HFFc6 (cell line): ENCODE measurements around the gene KIF17. TPM values are rescaled to one million over a fixed set of nuclear protein-coding genes. Genes with fewer than 3 reads are reported as not detected.

Experiments used
- DNase-seq: peaks from one replicate; pipeline ENCODE4 v3.0.0-alpha.2; 2018
- H3K27ac Mint-ChIP-seq: 2 replicates; pipeline ENCODE4 v1.8.0; 2020; ENCODE audit warnings: mild to moderate bottlenecking, mixed read lengths
- H3K27me3 Mint-ChIP-seq: 2 replicates; pipeline ENCODE4 v1.8.0; 2021; ENCODE audit warnings: mild to moderate bottlenecking, moderate library complexity, mixed read lengths; ENCODE audit not compliant: insufficient read depth
- H3K36me3 Mint-ChIP-seq: 2 replicates; pipeline ENCODE4 v1.8.0; 2021; ENCODE audit warnings: low read depth, mixed read lengths
- H3K4me1 Mint-ChIP-seq: 2 replicates; pipeline ENCODE4 v1.8.0; 2020; ENCODE audit warnings: low read depth, mixed read lengths
- H3K4me3 Mint-ChIP-seq: 2 replicates; pipeline ENCODE4 v1.8.0; 2020; ENCODE audit warnings: mild to moderate bottlenecking, moderate library complexity, mixed read lengths
- H3K9me3 Mint-ChIP-seq: 2 replicates; pipeline ENCODE4 v1.8.0; 2020; ENCODE audit warnings: mild to moderate bottlenecking, mixed read lengths
- total RNA-seq, 6 experiments: library from RNA; stranded (reverse); fragmentation: NEBNext Ultra II Directional; extraction: Animal tissue kit (Norgen Biotek cat#: 25700); gene quantifications; 2 replicates in 1 of 6; 3 replicates in 5 of 6; pipeline ENCODE4 v1.2.3, GENCODE V29; 2021
- TF ChIP-seq, protein P1 (sequence below): fragments of 200-600 bp; sonication (generic); IDR thresholded peaks from 2 replicates; pipeline ENCODE4 v1.5.0; 2021; ENCODE audit warnings: antibody characterized with exemption, mild to moderate bottlenecking

Gene KIF17
- total RNA-seq, 6 experiments from 2014 or later = 5.8 to 8.1 (median 7.4) TPM

DNA sequence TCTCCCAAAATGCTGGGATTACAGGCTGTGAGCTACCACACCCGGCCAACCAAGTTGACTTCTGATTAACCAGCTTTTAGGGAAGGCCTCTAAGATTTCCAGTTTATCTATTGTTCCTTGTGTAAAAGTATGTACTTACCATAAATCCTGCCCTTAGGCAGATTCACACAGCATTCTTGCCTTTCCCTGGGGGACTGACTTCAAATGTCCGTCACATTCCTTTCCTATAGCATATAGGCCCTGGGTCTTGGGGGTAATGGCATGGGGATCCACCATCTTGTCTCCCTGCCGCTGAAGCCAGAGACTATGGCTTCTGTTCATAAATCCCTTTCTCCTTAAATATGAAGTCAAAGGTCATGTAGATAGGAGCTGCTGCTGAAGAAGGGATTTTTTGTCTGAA is 85.4 kb downstream of the KIF17 start:
- DNase-seq = no peak
- no peaks in the 10 kb centered on the region; the same call in 1 of the 2 replicates for H3K9me3 Mint-ChIP-seq
- H3K36me3 Mint-ChIP-seq = 0 out of 2 replicates have a peak, but pooled peaks cover 7% of the 10 kb centered on the region
- H3K27me3 Mint-ChIP-seq = no peaks in the 10 kb centered on the region; the same call in 1 of the 2 replicates
- TF ChIP-seq, protein P1, sequence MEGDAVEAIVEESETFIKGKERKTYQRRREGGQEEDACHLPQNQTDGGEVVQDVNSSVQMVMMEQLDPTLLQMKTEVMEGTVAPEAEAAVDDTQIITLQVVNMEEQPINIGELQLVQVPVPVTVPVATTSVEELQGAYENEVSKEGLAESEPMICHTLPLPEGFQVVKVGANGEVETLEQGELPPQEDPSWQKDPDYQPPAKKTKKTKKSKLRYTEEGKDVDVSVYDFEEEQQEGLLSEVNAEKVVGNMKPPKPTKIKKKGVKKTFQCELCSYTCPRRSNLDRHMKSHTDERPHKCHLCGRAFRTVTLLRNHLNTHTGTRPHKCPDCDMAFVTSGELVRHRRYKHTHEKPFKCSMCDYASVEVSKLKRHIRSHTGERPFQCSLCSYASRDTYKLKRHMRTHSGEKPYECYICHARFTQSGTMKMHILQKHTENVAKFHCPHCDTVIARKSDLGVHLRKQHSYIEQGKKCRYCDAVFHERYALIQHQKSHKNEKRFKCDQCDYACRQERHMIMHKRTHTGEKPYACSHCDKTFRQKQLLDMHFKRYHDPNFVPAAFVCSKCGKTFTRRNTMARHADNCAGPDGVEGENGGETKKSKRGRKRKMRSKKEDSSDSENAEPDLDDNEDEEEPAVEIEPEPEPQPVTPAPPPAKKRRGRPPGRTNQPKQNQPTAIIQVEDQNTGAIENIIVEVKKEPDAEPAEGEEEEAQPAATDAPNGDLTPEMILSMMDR = no peak
- H3K4me3 Mint-ChIP-seq = peak overlapping the region; percentile 81
- H3K4me1 Mint-ChIP-seq = peaks cover 39% of the 10 kb centered on the region
- H3K27ac Mint-ChIP-seq = no peak overlapping the region

DNA sequence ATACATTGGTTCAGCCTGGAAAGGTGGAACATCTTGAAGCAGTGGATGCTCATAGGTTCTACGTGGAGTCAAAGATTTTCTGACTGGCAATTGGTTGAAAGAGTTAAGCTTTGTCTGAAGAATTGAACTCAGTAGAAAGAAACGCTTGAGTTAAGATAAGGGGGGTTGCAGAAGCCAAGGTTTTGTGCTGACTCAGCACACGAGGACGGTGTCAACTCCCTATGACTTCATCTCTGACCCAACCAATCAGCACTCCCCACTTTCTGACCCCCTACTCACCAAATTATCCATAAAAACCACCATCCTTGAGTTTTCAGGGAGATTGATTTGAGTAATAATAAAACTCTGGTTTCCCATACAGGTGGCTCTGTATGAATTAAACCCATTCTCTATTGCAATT is 87.1 kb downstream of the KIF17 start:
- Mint-ChIP-seq H3K4me3 (no peak overlapping the region), H3K9me3 (no peaks in the 10 kb centered on the region; the same call in 1 of the 2 replicates), H3K36me3 (0 out of 2 replicates have a peak, but pooled peaks cover 10% of the 10 kb centered on the region), H3K27ac (no peak overlapping the region), H3K4me1 (peaks cover 40% of the 10 kb centered on the region), H3K27me3 (no peaks in the 10 kb centered on the region; the same call in 1 of the 2 replicates)
- no peak for DNase-seq
- TF ChIP-seq, protein P1 = no peak

DNA sequence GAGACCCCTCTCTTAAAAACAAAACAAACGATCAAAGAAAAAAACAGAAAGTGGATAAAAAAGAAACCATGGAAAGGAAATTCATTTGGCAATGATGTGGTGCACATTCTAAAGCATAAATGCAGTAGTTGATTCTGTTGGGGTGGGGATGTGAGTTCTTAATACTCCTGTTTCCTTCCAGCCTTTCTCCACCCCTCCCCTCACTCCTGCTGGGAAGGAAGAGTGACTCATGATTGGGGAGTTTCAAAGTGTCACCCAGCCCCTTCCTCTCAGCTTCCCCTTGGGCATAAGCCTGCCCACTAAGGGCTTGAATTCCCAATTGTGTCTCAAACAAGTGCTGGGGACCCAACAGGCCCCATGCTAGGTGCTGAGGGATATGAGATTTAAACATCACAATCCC is 91.3 kb downstream of the KIF17 start:
- TF ChIP-seq, protein P1 = no peak
- Mint-ChIP-seq H3K9me3 (no peaks in the 10 kb centered on the region; the same call in 1 of the 2 replicates), H3K27me3 (peaks cover 2% of the 10 kb centered on the region; the same call in 1 of the 2 replicates), H3K36me3 (0 out of 2 replicates have a peak, but pooled peaks cover 10% of the 10 kb centered on the region), H3K4me1 (peaks cover 14% of the 10 kb centered on the region), H3K4me3 (no peak overlapping the region), H3K27ac (no peak overlapping the region)
- no peak for DNase-seq

DNA sequence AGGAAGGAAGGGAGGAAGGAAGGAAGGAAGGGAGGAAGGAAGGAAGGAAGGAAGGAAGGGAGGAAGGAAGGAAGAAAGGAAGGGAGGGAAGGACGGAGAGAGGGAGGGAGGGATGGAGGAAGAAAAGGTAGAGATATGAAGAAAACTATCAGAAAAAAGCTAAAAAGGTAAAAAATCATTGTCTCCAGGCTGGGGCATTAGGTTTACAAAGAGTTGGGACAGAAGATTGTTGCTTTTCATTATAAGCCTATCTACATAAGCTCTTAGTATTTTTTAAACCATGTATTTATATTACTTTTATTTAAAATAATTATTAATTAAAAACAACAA is 91.7 kb downstream of the KIF17 start:
- Mint-ChIP-seq H3K4me1 (peaks cover 14% of the 10 kb centered on the region), H3K27me3 (peaks cover 2% of the 10 kb centered on the region; the same call in 1 of the 2 replicates), H3K27ac (no peak overlapping the region), H3K36me3 (0 out of 2 replicates have a peak, but pooled peaks cover 10% of the 10 kb centered on the region), H3K4me3 (no peak overlapping the region), H3K9me3 (no peaks in the 10 kb centered on the region; the same call in 1 of the 2 replicates)
- no peak for DNase-seq
- TF ChIP-seq, protein P1 = no peak

DNA sequence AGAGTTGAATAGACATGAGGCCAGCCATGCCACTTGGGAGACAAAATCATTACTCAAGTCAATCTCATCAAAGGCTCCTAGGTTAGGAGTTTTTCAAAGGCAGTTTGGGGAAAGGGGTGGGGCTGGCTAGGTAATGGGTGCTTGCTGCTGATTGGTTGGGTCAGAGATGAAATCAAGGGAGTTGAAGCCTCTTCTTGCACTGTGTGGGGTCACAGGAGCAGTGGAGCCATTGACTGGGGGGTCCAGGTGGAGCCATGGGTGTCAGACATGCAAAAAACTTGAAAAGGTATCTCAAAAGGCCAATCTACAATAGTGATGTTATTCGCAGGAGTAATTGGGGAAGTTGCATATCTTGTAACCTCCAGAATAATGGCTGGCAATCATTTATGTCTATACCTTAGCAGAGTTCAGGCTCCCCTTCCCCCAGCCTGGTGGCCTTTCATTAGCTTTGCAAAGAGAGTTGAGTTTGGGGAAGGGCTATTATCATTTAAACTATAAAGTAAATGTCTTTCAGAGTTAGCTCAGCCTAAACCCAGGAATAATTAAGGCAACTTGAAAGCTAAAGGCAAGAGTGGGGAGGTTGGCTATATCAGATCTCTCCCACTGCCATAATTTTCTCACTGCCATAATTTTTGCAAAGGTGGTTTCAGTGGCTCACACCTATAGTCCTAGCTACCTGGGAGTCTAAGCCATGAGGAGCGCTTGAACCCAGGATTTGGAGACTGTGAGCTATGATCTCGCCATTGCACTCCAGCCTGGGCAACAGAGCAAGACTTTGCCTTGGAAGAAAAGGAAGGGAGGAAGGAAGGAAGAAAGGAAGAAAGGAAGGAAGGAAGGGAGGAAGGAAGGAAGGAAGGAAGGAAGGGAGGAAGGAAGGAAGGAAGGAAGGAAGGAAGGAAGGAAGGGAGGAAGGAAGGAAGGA is 92.4 kb downstream of the KIF17 start:
- Mint-ChIP-seq H3K4me3 (no peak overlapping the region), H3K27me3 (peaks cover 2% of the 10 kb centered on the region; the same call in 1 of the 2 replicates), H3K4me1 (peaks cover 14% of the 10 kb centered on the region), H3K9me3 (no peaks in the 10 kb centered on the region; the same call in 1 of the 2 replicates), H3K27ac (no peak overlapping the region), H3K36me3 (0 out of 2 replicates have a peak, but pooled peaks cover 10% of the 10 kb centered on the region)
- DNase-seq = no peak
- TF ChIP-seq, protein P1 = no peak
